HG02759 (cell line): ENCODE measurements around the gene S100A1.

Source experiments
- ATAC-seq: cut with Tn5 transposase; IDR thresholded peaks from one replicate; pipeline ENCODE4 v1.9.1; 2021; ENCODE audit warnings: mild to moderate bottlenecking, moderate library complexity; ENCODE audit not compliant: unreplicated experiment

The S100A1 gene

GRCh38 chr1:153679337-153680119, 51.3 kb downstream of the S100A1 start:
- no peak for ATAC-seq

- no peak for ATAC-seq
These were observed 51.8 kb downstream of the S100A1 start for GRCh38 chr1:153680120-153680403.
